Panc1 (cell line): ENCODE measurements around the gene IFT80. TPM values are rescaled to one million over a fixed set of nuclear protein-coding genes. Genes with fewer than 3 reads are reported as not detected.

Experiments used
- ATAC-seq: fragments of 200-7000 bp; cut with Tn5 transposase; 2 replicates; pipeline ENCODE4 v1.9.1; 2020; ENCODE audit warnings: mild to moderate bottlenecking, moderate library complexity
- BruUV-seq: library from RNA; stranded (reverse); fragments of 400-500 nt; replicated peaks from 2 replicates; lab custom pipeline; 2021; lab: Mats Ljungman, UMichigan
- CTCF ChIA-PET: fragments of 300-600 bp; sonication (Branson Sonifier 250); formaldehyde crosslinking; loops from one replicate; lab custom pipeline; 2022; ENCODE audit warnings: antibody characterized with exemption; lab: Charles Lee
- POLR2A ChIA-PET: fragments of 300-600 bp; sonication (Branson Sonifier 250); formaldehyde crosslinking; loops from one replicate; lab custom pipeline; 2022; ENCODE audit warnings: antibody characterized with exemption; lab: Charles Lee
- DNase-seq: peaks from one replicate; pipeline ENCODE4 v3.0.0-alpha.2; 2010; ENCODE audit warnings: low read depth, low spot score
- H3K27ac ChIP-seq: 2 replicates; pipeline ENCODE4 v1.5.1; 2011; ENCODE audit warnings: mild to moderate bottlenecking, low read length, inconsistent platforms
- H3K27me3 ChIP-seq: fragments of 200-500 bp; sonication (Bioruptor generic); 2 replicates; pipeline ENCODE4 v1.6.0; 2014; ENCODE audit warnings: low read length, inconsistent platforms; ENCODE audit not compliant: control insufficient read depth, insufficient read depth
- H3K36me3 ChIP-seq: fragments of 200-500 bp; sonication (Bioruptor generic); 2 replicates; pipeline ENCODE4 v1.5.1; 2014; ENCODE audit warnings: inconsistent platforms, mild to moderate bottlenecking, low read length, moderate library complexity; ENCODE audit not compliant: control insufficient read depth, insufficient read depth
- H3K4me1 ChIP-seq: 2 replicates; pipeline ENCODE4 v1.5.1; 2011; ENCODE audit warnings: inconsistent platforms, mild to moderate bottlenecking, low read length, moderate library complexity; ENCODE audit not compliant: control insufficient read depth, insufficient read depth
- H3K4me3 ChIP-seq, 2 experiments: 2 replicates each; pipeline ENCODE4 v1.5.1; 2011 to 2012; ENCODE audit warnings: low read depth in 2 of 2, low read length in 2 of 2, mild to moderate bottlenecking in 2 of 2, inconsistent platforms in 1 of 2, moderate library complexity in 1 of 2
- H3K9me3 ChIP-seq: fragments of 200-500 bp; sonication (Bioruptor generic); 2 replicates; pipeline ENCODE4 v1.5.1; 2014; ENCODE audit warnings: low read depth, mild to moderate bottlenecking, inconsistent platforms, low read length, moderate library complexity; ENCODE audit not compliant: control insufficient read depth, insufficient read depth
- CTCF ChIP-seq: fragments of 450-650 bp; IDR thresholded peaks from 2 replicates; pipeline ENCODE4 v1.5.1; 2017; ENCODE audit warnings: mild to moderate bottlenecking
- POLR2AphosphoS5 ChIP-seq: IDR thresholded peaks from 2 replicates; pipeline ENCODE4 v1.6.1; 2012; ENCODE audit warnings: mild to moderate bottlenecking, low read depth, low read length, moderate library complexity
- REST ChIP-seq, 2 experiments: IDR thresholded peaks; 2 replicates each; pipeline ENCODE4 v1.6.1; 2011 to 2012; ENCODE audit warnings: low read depth in 2 of 2, control low read depth in 1 of 2, low read length in 1 of 2, mild to moderate bottlenecking in 1 of 2, moderate library complexity in 1 of 2; ENCODE audit not compliant: insufficient read depth in 1 of 2
- SIN3A ChIP-seq: IDR thresholded peaks from 2 replicates; pipeline ENCODE4 v1.6.1; 2012; ENCODE audit warnings: low read depth, mild to moderate bottlenecking, low read length, moderate library complexity, borderline replicate concordance; ENCODE audit not compliant: insufficient read depth
- TCF7L2 ChIP-seq: IDR thresholded peaks from 2 replicates; pipeline ENCODE4 v1.6.1; 2011; ENCODE audit warnings: mild to moderate bottlenecking, low read depth, low read length, inconsistent platforms
- in situ Hi-C: cut with HindIII; loops from 2 replicates; pipeline ENCODE4 v1.10.0; 2016; ENCODE audit warnings: low sequenced_read_pairs, low pct_unique_long_range_greater_than_20kb
- intact Hi-C: fragments of 100-400 bp; cut with micrococcal nuclease; formaldehyde crosslinking; loops from one replicate; pipeline ENCODE4 v1.10.0; 2022; ENCODE audit not compliant: unreplicated experiment
- total RNA-seq: library from RNA; stranded (reverse); gene quantifications from one replicate; pipeline ENCODE4 v1.2.1, GENCODE V29; 2021; ENCODE audit not compliant: unreplicated experiment

IFT80 gene
- total RNA-seq, 1 experiment from 2014 or later, result 35.1 TPM

- no peak overlapping the region for H3K27ac ChIP-seq
- no peaks in the 10 kb centered on the region for H3K9me3 ChIP-seq
- H3K4me1 ChIP-seq, result no peaks in the 10 kb centered on the region
- no peak for TF ChIP-seq POLR2AphosphoS5
- no peak for TF ChIP-seq TCF7L2
- TF ChIP-seq REST (IDR thresholded peaks at IDR 0.05; ENCODE audit: insufficient read depth in 1 of 2, low read depth in 2 of 2, low read length in 1 of 2), result no peak
- no TSS peak for BruUV-seq
- POLR2A ChIA-PET, result no interaction called here
- in situ Hi-C loops, result no loop called here
- H3K27me3 ChIP-seq, result no peaks in the 10 kb centered on the region
- ATAC-seq, result no peak
- intact Hi-C loops, result no loop called here
- CTCF ChIA-PET, result no interaction called here
- no peaks in the 10 kb centered on the region; the same call in 1 of the 2 replicates for H3K36me3 ChIP-seq
- no peak overlapping the region for H3K4me3 ChIP-seq
- DNase-seq, result no peak
Measured at GRCh38 chr3:160296591-160296990, 102.4 kb downstream of the IFT80 start.

- CTCF ChIA-PET, result no interaction called here
- intact Hi-C loops, result no loop called here
Measured at GRCh38 chr3:160291909-160292299, 107.1 kb downstream of the IFT80 start.

More at GRCh38 chr3:160291909-160292299, 107.1 kb downstream of the IFT80 start:
- no peaks in the 10 kb centered on the region for H3K9me3 ChIP-seq
- POLR2A ChIA-PET, result no interaction called here
- no peaks in the 10 kb centered on the region for H3K27me3 ChIP-seq
- no peak overlapping the region for H3K27ac ChIP-seq
- DNase-seq, result no peak
- BruUV-seq, result no TSS peak
- in situ Hi-C loops, result no loop called here
- H3K4me1 ChIP-seq, result no peaks in the 10 kb centered on the region
- TF ChIP-seq REST (IDR thresholded peaks at IDR 0.05; ENCODE audit: insufficient read depth in 1 of 2, low read depth in 2 of 2, low read length in 1 of 2), result no peak
- TF ChIP-seq SIN3A, result no peak
- TF ChIP-seq TCF7L2, result no peak
- no peak for TF ChIP-seq POLR2AphosphoS5
- no peak for TF ChIP-seq CTCF
- ATAC-seq, result no peak
- H3K4me3 ChIP-seq, result no peak overlapping the region
- no peaks in the 10 kb centered on the region for H3K36me3 ChIP-seq
